Measurements from ENCODE around the gene GDPD4.

The GDPD4 gene

DNA sequence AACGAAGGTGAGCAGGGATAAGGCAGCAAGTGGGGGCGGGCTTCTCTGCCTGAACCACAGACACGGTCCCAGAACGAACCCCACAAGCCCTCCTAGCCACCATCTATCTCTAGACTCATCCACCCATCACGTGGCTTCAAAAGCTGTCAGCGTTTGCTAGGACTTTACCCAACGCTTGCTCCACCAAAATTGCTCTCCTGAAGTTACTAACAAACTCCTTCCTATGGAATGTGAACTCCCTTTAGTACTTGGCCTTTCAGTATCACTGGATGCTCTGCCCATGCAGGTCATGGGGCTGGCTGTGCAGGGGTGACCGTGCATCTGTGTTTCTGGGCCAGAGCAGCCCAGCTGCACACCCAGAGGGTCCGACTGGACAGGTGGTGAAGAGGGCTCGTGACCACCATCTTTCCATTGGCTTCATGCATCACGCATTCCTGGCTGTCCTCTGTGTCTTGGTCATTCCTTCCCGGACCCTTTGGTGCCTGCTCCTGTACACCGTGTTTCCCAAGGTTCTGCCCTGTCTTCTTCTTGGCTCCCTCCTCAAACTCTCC lies 88.4 kb downstream of the GDPD4 start:
- no peak overlapping the region for H3K4me3 ChIP-seq (ENCODE audit: low read depth, low read length)
- DNase-seq (ENCODE audit: low read depth), result no peak
- TF ChIP-seq, protein P1, sequence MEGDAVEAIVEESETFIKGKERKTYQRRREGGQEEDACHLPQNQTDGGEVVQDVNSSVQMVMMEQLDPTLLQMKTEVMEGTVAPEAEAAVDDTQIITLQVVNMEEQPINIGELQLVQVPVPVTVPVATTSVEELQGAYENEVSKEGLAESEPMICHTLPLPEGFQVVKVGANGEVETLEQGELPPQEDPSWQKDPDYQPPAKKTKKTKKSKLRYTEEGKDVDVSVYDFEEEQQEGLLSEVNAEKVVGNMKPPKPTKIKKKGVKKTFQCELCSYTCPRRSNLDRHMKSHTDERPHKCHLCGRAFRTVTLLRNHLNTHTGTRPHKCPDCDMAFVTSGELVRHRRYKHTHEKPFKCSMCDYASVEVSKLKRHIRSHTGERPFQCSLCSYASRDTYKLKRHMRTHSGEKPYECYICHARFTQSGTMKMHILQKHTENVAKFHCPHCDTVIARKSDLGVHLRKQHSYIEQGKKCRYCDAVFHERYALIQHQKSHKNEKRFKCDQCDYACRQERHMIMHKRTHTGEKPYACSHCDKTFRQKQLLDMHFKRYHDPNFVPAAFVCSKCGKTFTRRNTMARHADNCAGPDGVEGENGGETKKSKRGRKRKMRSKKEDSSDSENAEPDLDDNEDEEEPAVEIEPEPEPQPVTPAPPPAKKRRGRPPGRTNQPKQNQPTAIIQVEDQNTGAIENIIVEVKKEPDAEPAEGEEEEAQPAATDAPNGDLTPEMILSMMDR (IDR thresholded peaks at IDR 0.05; ENCODE audit: low read depth, low read length, missing control alignments), result no peak

DNA sequence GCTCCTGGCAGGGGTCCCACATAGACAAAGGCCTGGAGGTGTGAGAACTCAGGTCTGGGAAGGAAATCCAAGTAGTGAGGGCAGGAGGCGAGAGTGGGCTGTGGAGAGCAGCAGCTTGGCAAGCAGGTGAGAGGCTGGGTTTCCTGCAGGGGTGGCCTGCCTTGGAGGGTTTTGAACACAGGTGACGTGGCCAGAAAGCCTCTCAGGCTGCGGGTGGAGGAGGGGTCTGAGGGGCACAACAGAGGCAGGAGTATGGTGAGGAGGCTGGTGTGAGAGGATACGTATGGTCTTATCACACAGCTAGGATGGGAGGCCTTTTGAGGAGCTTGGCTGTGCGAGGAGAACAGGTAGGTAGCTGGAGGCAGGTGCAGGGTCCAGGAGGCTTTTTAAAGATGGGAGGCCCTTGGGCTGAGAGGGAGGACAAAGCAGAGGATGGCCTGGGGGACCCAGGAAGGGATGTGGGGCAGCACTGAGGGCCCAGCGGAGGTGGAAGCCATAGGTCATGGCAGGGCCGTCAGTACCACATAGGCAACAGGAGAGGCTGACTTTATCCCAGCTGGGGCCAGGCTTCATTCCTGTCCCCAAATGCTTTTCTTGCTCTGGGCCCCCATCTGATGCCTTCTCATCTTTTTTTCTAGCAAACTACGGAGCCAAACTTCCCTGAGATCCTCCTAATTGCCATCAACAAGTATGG lies 89.0 kb downstream of the GDPD4 start:
- TF ChIP-seq, protein P1 (IDR thresholded peaks at IDR 0.05; ENCODE audit: low read depth, low read length, missing control alignments), result no peak
- no peak overlapping the region for H3K4me3 ChIP-seq (ENCODE audit: low read depth, low read length)
- DNase-seq (ENCODE audit: low read depth), result no peak

DNA sequence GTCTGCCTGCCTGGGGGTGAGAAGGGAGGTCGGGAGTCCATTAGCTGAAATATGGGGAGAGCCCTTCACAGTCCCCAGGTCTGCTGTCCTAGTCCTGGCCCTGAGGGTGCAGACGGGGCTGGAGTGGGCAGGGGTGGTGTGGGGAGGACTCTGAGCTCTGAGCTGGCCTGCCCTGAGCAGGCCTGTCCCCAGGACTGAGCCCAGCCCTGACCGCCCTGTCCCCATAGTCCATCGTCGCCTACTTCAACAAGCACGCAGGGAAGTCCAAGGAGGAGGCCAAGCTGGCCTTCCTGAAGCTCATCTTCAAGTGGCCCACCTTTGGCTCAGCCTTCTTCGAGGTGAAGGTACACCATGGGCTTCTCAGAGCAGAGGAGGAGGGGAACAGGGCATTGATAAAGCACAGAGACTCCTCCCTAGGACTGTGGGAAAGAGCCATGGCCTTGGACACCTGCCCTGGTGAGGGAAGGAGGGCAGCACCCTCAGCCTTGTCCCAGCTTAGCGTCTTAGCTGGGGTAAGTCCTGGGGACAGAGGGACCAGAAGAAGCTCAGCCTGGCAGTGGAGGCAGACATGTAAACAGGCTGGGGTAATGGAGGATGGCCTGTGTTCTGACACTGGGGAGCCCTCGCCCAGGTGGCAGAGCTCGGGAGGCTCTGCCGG lies 89.8 kb downstream of the GDPD4 start:
- no peak for DNase-seq (ENCODE audit: low read depth)
- TF ChIP-seq, protein P1 (IDR thresholded peaks at IDR 0.05; ENCODE audit: low read depth, low read length, missing control alignments), result no peak

DNA sequence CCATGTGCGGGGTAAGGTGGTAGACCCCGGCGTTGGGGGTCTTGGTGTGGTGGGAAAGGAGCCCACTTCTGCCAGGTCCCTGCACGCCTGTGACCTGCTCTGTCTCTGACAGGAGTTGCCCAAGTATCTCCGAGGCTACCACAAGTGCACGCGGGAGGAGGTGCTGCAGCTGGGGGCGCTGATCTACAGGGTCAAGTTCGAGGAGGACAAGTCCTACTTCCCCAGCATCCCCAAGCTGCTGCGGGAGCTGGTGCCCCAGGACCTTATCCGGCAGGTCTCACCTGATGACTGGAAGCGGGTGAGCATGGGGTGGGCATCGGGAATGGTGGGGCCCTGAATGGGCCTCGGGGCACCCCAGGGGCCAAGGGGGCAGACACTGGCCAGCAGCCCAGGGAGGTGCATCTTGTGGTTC lies 90.4 kb downstream of the GDPD4 start:
- TF ChIP-seq, protein P1 (IDR thresholded peaks at IDR 0.05; ENCODE audit: low read depth, low read length, missing control alignments), result no peak
- DNase-seq (ENCODE audit: low read depth), result no peak

More for the DNA sequence above, 89.8 kb downstream of the GDPD4 start:
- no peak overlapping the region for H3K4me3 ChIP-seq (ENCODE audit: low read depth, low read length)

DNA sequence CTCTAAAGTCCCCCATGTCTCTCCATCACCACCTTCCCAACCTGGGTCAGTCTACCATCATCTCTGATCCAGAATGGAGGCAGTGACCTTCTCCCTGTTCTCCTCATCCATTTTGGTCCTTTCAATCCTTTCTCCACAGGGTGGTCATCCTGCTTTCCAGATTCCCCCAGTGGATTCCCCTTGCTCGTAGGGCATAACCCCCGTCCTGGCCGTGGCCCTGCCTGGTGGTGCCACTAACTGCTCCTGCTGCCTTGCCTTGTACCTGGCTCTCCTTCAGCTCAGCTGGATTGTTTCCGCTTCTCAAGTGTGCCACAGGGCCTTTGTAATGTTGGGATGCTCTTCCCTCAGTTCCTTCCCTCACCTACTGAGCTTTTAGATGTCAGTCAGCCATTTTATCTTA lies 91.8 kb downstream of the GDPD4 start:
- DNase-seq (ENCODE audit: low read depth), result no peak
- TF ChIP-seq, protein P1 (IDR thresholded peaks at IDR 0.05; ENCODE audit: low read depth, low read length, missing control alignments), result no peak
- H3K4me3 ChIP-seq (ENCODE audit: low read depth, low read length), result no peak overlapping the region

More for the DNA sequence above, 90.4 kb downstream of the GDPD4 start:
- no peak overlapping the region for H3K4me3 ChIP-seq (ENCODE audit: low read depth, low read length)

DNA sequence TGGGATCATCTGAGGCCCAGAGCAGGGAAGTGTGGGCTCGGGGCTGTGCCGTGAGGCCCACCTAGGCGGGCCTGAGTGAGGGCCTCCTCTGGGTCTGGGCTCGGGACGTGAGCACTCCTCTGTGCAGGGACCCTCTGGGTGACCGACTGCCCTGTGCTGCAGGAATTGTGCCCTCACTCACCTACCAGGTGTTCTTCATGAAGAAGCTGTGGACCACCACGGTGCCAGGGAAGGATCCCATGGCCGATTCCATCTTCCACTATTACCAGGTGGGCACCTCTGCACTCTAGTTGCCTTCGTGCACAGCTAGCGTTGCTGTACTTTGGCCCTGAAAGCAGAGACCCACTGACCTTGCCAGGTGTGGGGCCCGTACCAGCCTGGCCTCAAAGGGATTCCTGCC lies 93.0 kb downstream of the GDPD4 start:
- TF ChIP-seq, protein P1 (IDR thresholded peaks at IDR 0.05; ENCODE audit: low read depth, low read length, missing control alignments), result no peak
- no peak overlapping the region for H3K4me3 ChIP-seq (ENCODE audit: low read depth, low read length)
- no peak for DNase-seq (ENCODE audit: low read depth)

Measured in GM12864 (cell line).